Tracheal epithelial cell (primary cell): ENCODE results near the gene SRM. TPM values are rescaled to one million over a fixed set of nuclear protein-coding genes. Genes with fewer than 3 reads are reported as not detected.

Experiments
- total RNA-seq: library from RNA; depleted of rRNA; stranded (reverse); fragments of >200 nt; gene quantifications from 2 replicates; pipeline ENCODE4 v1.2.1, GENCODE V29; 2014

The SRM gene
- total RNA-seq = 11.1 and 13.5 TPM in 2 replicates

DNA sequence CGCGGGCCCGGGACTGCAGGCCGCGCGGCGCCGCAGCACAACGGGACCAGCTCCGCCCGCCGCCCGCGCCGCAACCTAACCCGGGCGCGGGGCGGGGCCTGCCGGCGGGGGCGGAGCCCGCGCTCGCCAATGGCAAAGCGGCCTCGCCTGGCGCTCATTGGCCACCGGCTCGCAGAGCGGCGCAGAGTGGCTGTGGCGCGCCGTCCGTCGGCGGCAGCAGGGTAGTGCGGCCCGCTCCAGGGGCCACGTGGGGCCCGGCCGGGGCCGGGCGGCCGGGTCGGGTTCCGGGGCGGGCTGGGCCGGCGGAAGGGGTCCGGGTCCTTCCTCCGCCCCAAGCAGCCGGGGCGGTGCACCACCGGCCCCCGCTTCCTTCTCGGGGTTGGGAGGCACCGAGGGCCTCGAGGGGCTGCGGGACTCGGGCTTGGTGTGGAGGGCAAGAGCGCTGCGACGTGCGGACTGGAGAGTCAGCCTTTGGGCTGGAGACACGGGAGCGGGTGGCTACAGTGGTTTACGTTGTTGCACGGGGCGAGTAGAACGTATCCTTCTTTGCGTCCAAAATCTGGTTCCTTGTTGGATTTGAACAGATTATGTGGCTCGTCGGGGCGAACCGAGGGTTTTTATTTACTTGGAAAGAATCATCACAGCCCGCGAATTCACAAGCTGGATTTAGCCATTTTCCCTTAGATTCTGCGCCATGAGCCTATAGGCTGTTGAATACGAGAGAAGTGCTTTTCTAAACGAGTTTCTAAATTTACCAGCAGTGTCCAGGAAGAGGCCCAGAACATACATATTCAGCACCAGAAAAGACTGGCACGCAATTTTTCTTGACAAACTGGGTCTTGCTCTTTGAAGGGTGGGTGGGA lies at the start of gene SRM:
Gene SRM, minus strand, starts transcription at position 51 of the 863 bp plus-strand sequence. CDS start 75 bp downstream, outside the sequence.

DNA sequence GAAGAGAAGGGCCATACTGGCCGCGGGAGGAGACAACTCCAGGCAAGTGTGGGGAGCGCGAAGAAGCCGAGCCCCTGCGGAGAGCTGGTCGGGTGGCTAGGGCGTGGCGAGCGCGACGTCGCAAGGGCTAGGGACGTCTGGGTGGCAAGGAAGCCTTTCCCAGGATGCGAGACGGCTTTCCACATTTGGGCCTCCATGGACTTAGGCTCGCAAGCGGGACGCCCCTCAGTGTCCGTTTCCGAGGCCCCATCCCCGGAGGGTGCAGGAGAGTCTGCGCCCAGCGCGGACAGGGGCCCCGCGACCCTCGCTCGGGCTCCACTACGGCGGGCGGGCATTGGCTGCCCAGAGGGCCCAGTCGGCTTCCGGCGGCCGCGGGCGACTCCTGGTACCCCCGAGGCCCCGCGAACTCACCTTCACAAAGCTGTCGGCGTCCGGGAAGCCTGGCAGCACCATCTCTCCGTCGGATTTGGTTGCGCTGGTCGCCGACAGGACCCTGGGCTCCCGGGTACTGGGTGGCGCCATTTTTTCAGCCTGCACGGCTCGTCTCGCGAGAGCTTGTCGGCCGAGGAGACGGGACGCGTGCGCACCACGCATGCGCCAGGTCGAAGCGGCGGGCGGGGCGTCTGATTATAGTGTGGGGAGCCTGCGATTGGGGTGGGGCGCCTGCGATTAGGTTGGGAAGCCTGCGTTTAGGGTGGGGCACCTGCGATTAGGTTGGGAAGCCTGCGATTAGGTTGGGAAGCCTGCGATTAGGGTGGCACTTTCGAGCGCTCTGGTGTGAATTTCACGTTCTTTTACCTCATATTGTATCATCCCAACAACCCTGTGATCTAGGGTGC lies 39.7 kb upstream of the SRM start, which contains the start of gene EXOSC10:
Gene EXOSC10, minus strand, starts transcription at position 560 of the 839 bp plus-strand sequence. Its CDS starts 38 bp downstream, at position 522.

DNA sequence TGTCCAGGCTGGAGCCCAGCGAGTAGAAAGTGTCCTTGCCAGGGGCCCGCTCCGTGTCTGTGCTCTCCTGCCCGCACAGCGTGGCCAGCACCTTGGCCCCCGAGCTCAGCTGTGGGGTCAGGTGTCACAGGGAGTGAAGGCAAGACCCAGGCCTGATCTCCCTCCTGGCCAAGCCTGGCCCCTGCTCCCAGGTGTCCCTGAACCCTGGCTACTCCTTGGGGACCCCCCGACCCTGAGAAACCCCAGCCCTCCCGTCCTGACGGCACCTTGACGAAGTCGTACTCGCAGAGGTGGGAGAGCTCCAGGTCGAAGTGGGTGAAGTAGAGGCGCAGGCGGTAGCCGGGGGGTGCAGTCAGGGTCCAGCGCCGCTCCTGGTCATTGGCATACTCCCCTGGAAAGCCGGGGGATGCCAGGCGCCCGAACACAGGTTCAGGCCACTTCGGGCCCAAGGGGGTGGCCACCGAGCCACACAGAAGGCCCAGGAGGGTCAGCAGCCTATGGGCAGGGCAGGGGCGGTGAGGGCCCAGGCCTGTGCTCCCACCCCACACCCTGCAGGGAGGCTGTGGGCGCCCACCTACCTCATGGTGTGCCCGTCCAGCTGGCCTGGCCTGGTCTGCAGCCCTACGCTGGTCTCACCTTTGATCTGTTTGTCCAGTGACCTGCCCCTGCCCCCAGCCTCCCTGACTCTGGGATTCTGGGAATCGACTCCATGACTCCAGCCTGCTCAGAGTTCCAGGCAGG lies 13.0 kb downstream of the SRM start, which contains the start of gene MASP2:
Gene MASP2, minus strand, starts transcription at position 615 of the 741 bp plus-strand sequence. Its CDS starts 32 bp downstream, at position 583.

DNA sequence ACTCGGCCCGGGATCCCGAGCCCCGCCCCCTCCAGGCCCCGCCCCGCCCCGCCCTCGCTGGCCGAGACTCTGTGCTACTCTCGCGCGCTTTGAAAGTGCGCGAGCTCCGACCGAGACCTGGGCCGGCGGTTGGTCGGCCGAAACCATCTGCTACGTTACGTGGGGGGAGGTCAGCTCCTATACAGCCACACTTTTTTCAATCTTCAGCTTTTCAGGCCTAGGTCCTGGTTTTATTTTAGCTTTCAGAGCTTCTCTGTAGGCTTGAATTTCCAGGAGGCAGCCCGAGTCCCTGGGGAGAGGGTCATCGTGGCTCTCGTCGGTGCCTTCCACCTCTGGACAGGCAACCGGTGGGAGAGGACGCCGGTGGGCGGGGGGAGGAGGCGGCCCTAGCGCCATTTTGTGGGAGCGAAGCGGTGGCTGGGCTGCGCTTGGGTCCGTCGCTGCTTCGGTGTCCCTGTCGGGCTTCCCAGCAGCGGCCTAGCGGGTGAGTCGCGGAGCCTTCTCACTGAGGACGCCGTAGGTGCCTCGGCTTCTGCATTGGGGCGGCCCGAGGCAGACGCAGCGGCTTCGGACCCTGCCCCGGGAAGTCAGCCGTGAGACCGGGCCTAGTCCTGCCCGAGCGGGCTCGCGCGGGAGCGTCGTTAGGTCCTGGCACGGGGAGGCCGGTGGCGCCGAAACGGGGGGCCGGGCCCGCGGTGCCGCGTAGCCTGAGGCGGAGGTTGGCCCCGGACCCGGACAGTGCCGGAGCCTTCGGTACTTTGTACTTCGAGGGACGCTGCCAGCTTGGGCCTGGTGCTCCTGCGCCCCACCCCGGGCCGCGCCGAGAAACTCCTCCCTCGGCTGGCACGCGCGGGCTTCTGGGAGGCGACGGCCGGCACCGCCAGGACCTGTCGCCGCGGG lies 47.3 kb downstream of the SRM start, which contains the start of gene TARDBP:
Gene TARDBP, plus strand, starts transcription at position 395 of the 900 bp plus-strand sequence. CDS start 1,074 bp downstream, outside the sequence.

Other genes with a start within 250 kb of the SRM start
- 105 and 116 TPM in 2 replicates for gene TARDBP, start 47.4 kb downstream of the SRM start, total RNA-seq
- not detected in 2 replicates for gene MASP2, start 12.8 kb downstream of the SRM start, total RNA-seq
- gene EXOSC10, start 39.9 kb upstream of the SRM start, total RNA-seq = 32.4 and 37.1 TPM in 2 replicates
- 1.2 TPM in 1 of 2 replicates, not detected in the other for gene ANGPTL7, start 129.3 kb upstream of the SRM start, total RNA-seq
- 28.6 and 34.9 TPM in 2 replicates for gene MTOR, start 202.5 kb upstream of the SRM start, total RNA-seq
- gene UBIAD1, start 213.2 kb upstream of the SRM start, total RNA-seq = 7.0 and 7.2 TPM in 2 replicates